ENCODE results near the gene IFTAP. TPM values are rescaled to one million over a fixed set of nuclear protein-coding genes. Genes with fewer than 3 reads are reported as not detected.
A peak's percentile ranks its signal among the peaks of the same experiment; 100 is the strongest.
"Not testable (repeated sequence)": the region's sequence is repeated elsewhere in the genome, so short reads cannot be mapped to it uniquely, and the experiment has no call there.

The IFTAP gene, protein sequence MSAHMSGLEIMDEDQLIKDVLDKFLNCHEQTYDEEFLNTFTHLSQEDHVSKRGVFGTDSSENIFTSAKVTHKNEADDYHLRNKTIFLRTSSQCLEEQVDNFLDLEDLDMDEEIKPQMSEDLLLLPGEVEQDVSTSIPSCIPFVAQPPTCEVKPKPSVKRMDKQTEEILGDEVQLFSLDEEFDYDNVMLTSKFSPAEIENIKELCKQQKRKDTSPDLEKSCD
- 19.8 and 25.8 TPM in 2 replicates for total RNA-seq (2012; rRNA removed)

DNA sequence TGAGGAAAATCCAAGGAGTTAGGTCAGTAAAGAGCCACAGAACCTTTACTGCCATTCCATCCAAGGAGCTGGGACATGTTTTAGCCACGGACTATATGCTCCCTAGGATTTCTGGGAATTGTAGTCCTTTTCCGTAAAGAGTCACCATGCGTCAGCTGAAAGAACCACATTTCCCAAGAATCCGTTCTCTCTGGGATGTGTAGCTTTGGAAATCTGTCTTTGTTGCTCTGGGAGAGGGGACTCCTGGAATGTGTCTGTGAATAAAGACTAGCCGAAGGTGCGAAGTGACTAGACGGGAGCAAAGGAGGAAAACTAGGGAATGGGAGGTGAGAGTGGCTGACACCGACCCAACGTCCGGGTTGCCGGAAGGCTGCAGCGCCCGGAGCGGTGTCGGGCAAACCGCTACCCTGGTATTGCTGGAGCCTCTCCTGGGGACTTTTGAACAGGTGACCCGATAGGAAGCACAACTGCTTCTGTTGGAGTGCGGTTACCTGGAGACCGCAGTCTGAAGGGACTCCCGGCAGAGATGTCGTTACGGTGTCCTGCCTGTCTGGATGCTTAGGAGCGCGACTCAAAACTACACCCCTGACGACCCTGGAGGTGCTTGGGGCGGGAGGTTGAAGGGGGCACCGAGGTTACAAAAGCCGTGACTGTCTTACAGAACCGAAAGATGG, at the start of gene IFTAP:
IFTAP (plus strand) TSS at position 187 of the 674 bp plus-strand sequence. CDS start 15,602 bp downstream, outside the sequence.
- H3K9ac ChIP-seq (ENCODE audit: low read depth, low read length) = peak within 1 kb of the TSS; percentile 76
- H3K36me3 ChIP-seq (ENCODE audit: insufficient read depth, low read length) = no peaks in the 10 kb centered on the region
- peak within 1 kb of the TSS; percentile 82 for H3K4me3 ChIP-seq (ENCODE audit: low read length)
- H3K4me1 ChIP-seq (ENCODE audit: control insufficient read depth, insufficient read depth, low read length) = peaks cover 6% of the 10 kb centered on the region
- H3K9me3 ChIP-seq (replicated peaks; ENCODE audit: low read length) = no peaks in the 10 kb centered on the region
- peak within 1 kb of the TSS; percentile 83 for H3K4me2 ChIP-seq (ENCODE audit: low read length)
- peaks cover 21% of the 10 kb centered on the region for H3K27me3 ChIP-seq (ENCODE audit: control insufficient read depth, insufficient read depth, low read length)

DNA sequence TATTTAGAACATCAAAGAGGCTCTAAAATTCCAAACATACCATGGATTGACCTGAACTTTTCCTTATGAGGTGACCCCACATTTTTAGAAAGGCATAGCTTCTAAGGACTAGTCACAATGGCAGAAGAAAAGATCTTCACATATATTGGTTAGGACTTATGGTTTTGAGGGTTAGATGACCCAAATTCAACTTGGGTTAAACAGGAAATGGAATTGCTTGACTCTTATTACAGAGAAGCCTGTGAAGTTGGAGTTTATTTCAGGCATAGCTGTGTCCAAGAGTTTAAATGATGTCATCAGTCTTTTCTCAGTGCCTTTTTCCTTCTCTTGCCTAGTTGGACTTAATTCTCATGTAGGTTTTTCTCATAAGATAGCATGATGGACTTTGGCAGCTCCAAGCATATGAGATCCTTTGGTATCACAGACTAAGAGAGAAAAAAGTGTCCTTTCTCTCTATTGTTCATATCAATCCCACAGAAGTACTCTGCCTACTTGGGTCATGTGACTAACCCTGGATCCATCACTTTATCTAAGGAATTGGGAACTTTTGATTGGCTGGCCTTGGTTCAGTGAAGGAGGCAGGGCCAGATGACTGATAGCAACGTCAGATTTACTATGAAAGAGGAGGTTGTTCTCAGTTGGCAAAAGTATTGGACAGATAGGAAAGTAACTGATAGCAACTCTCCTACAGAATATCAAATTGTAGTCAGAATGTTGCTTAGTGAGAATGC, 43.8 kb upstream of the IFTAP start:
- no peaks in the 10 kb centered on the region for H3K9me3 ChIP-seq (replicated peaks; ENCODE audit: low read length)
- H3K4me2 ChIP-seq (ENCODE audit: low read length) = no peak overlapping the region
- no peak overlapping the region for H3K9ac ChIP-seq (ENCODE audit: low read depth, low read length)
- H3K36me3 ChIP-seq (ENCODE audit: insufficient read depth, low read length) = no peaks in the 10 kb centered on the region
- no peaks in the 10 kb centered on the region for H3K4me1 ChIP-seq (ENCODE audit: control insufficient read depth, insufficient read depth, low read length)
- H3K4me3 ChIP-seq (ENCODE audit: low read length) = no peak overlapping the region
- peaks cover 3% of the 10 kb centered on the region for H3K27me3 ChIP-seq (ENCODE audit: control insufficient read depth, insufficient read depth, low read length)

DNA sequence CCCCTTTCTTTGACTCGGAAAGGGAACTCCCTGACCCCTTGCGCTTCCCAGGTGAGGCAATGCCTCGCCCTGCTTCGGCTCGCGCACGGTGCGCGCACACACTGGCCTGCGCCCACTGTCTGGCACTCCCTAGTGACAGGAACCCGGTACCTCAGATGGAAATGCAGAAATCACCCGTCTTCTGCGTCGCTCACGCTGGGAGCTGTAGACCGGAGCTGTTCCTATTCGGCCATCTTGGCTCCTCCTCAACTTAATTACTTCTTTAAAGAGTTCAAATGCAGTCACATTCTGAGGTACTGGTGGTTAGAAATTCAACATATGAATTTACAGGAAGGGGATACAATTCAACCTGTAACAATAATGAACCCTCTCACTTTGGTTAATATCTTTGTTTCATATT, 36.9 kb upstream of the IFTAP start:
- H3K9ac ChIP-seq (ENCODE audit: low read depth, low read length); H3K36me3 ChIP-seq (ENCODE audit: insufficient read depth, low read length); H3K4me3 ChIP-seq (ENCODE audit: low read length); H3K4me1 ChIP-seq (ENCODE audit: control insufficient read depth, insufficient read depth, low read length); H3K9me3 ChIP-seq (replicated peaks; ENCODE audit: low read length); H3K4me2 ChIP-seq (ENCODE audit: low read length): not testable (repeated sequence)
- H3K27me3 ChIP-seq (ENCODE audit: control insufficient read depth, insufficient read depth, low read length) = peaks cover 37% of the 10 kb centered on the region

DNA sequence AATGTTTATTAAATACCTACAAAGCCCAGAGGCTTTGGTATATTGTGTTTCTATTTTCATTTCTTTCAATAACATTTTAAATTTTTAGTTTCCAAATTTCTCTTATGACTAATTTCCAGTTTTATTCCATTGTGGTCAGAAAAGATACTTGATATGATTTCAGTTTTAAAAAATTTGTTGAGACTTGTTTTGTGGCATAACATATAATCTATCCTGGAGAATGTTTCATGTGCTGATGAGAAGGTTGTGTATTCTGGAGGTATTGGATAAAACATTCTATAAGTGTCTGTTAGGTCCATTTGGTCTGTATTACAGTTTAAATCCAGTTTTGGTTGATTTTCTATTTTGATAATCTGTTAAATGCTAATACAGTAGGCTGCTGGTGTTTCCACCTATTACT, 36.3 kb upstream of the IFTAP start:
- no peaks in the 10 kb centered on the region for H3K36me3 ChIP-seq (ENCODE audit: insufficient read depth, low read length)

DNA sequence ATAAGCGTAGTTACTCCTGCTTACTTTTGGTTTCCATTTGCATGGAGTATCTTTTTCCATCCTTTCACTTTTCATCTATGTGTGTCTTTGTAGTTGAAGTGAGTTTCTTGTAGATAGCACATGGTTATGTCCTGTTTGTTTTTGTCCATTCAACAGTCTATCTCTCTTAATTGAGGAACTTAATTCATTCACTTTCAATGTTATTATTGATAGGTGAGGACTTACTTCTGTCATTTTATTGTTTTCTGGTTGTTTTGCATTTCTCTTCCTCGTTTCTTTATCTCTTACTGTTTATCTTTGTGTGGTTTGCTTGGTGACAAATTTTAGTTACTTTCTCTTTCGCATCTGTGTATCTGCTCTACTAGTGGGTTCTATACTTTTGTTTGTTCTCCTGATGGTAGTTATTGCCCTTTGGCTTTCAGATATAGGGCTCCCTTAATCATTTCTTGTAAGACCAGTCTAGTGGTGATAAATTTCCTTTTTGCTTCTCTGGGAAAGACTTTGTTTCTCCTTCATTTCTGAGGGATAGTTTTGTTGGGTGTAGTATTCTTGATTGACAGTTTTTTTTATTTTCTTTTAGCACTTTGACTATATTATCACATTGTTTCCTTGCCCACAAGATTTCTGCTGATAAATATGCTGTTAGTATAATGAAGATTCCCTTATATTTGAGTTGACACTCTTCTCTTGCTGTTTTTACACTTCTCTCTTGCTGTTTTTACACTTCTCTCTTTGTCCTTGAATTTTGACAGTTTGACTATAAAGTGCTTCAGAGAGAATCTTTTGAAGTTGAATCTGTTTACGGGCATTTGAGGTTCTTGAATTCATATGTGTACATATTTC, 35.5 kb upstream of the IFTAP start:
- H3K9ac ChIP-seq (ENCODE audit: low read depth, low read length) = no peak overlapping the region
- H3K36me3 ChIP-seq (ENCODE audit: insufficient read depth, low read length) = no peaks in the 10 kb centered on the region
- no peak overlapping the region for H3K4me3 ChIP-seq (ENCODE audit: low read length)
- H3K4me1 ChIP-seq (ENCODE audit: control insufficient read depth, insufficient read depth, low read length) = no peaks in the 10 kb centered on the region
- no peak overlapping the region for H3K4me2 ChIP-seq (ENCODE audit: low read length)
- H3K27me3 ChIP-seq (ENCODE audit: control insufficient read depth, insufficient read depth, low read length) = peaks cover 49% of the 10 kb centered on the region
- H3K9me3 ChIP-seq (replicated peaks; ENCODE audit: low read length) = no peaks in the 10 kb centered on the region

More for the DNA sequence above, 36.3 kb upstream of the IFTAP start:
- Histone ChIP-seq H3K9ac (ENCODE audit: low read depth, low read length) (no peak overlapping the region), H3K4me1 (ENCODE audit: control insufficient read depth, insufficient read depth, low read length) (no peaks in the 10 kb centered on the region), H3K4me3 (ENCODE audit: low read length) (no peak overlapping the region), H3K4me2 (ENCODE audit: low read length) (no peak overlapping the region), H3K9me3 (replicated peaks; ENCODE audit: low read length) (no peaks in the 10 kb centered on the region), H3K27me3 (ENCODE audit: control insufficient read depth, insufficient read depth, low read length) (peaks cover 43% of the 10 kb centered on the region)

DNA sequence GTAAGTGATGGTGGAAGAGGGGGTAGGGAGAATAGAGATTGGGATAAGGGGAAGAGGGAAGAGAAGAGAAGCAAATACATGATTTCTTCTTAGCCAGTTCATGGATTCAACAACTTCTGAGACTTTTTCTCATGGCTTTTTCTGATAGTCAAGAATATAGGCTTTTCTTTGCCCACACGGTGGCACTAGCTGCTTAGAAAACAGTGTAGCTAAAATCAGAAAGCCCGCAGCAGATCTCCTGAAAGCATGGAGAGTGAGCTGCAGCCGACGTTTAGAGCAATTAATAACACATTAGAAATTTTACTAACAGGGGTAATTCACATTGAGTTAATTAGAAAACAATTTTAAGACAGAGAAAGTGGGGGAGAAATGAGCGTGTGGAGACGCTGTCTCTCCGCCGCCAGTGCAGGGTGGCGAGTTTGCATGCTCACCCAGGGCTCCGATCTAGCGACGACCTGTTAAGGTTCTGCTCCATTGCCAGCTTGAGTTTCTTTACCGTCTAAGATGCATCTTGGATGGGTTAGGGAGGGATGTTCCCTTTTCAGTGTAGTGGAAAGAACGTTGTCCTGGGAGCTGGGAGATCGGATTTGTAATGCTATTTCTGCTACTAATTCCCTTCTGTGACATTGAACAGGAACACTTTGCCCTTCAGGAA, 29.8 kb upstream of the IFTAP start:
- Histone ChIP-seq H3K27me3 (ENCODE audit: control insufficient read depth, insufficient read depth, low read length) (peaks cover 82% of the 10 kb centered on the region), H3K36me3 (ENCODE audit: insufficient read depth, low read length) (no peaks in the 10 kb centered on the region), H3K4me3 (ENCODE audit: low read length) (peak overlapping the region; percentile 64), H3K9me3 (replicated peaks; ENCODE audit: low read length) (no peaks in the 10 kb centered on the region), H3K9ac (ENCODE audit: low read depth, low read length) (no peak overlapping the region), H3K4me1 (ENCODE audit: control insufficient read depth, insufficient read depth, low read length) (no peaks in the 10 kb centered on the region), H3K4me2 (ENCODE audit: low read length) (peak overlapping the region; percentile 89)

DNA sequence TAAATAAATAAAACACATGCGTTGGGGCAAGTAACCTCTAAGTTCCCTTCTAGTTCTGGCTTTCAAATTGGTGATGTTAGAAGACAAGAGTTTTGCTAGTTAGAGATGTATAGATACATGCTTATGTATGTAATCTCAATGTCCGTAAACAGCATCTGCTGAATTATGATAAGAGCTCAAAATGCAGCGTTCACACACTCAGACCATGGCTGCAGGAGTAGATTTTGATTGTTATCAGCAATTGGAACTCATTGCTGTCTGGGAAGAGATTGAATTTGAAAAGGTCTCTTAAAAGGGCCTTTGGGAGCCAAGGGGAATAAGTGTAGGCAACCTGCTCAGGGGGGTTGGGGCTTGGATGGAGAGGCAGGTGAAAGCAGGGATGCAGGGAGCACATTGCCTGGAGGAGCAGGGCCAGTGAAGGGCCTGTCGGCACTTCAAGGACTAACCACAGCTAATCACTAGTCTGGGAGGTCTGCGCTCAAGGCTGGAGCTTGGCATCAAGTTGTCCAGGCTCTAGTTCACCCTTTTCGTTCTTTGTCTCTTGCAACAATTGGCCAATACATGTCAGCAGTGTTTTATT, 29.2 kb upstream of the IFTAP start:
- Histone ChIP-seq H3K27me3 (ENCODE audit: control insufficient read depth, insufficient read depth, low read length) (peaks cover 81% of the 10 kb centered on the region), H3K9me3 (replicated peaks; ENCODE audit: low read length) (no peaks in the 10 kb centered on the region), H3K4me2 (ENCODE audit: low read length) (peak overlapping the region; percentile 89), H3K4me3 (ENCODE audit: low read length) (no peak overlapping the region), H3K36me3 (ENCODE audit: insufficient read depth, low read length) (no peaks in the 10 kb centered on the region), H3K9ac (ENCODE audit: low read depth, low read length) (no peak overlapping the region), H3K4me1 (ENCODE audit: control insufficient read depth, insufficient read depth, low read length) (no peaks in the 10 kb centered on the region)

DNA sequence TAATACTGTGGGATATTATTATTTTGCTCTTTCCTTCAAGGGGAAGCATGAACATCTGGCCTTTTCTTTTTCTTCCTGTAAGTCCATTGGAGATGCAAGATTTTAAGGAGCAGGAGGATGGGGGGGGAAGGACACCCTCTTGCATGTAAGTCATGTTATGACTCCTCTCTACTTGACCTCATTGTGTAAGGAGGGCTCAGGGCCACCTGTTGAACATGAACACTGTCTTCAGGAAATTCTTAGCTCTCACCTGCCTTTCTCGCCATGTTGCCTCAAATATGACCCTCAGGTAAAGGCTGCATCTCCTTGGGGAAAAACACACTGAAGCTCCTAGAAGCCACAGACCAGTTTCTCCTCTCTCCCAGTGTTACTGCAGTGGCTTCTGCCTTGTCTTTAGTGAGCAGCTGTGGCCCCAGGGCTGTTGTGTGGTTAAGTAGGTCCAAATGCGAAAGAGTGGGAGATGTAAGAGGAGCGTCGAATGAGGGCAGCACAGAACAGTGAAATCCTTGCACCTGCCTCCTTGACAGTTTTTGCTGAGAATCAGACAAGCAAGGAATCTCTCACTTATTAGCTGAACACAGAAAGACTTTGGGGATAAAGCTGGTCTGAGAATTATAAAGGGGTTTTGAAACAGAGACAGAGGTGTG, 27.8 kb upstream of the IFTAP start:
- H3K4me2 ChIP-seq (ENCODE audit: low read length) = no peak overlapping the region
- peaks cover 82% of the 10 kb centered on the region for H3K27me3 ChIP-seq (ENCODE audit: control insufficient read depth, insufficient read depth, low read length)
- H3K36me3 ChIP-seq (ENCODE audit: insufficient read depth, low read length) = no peaks in the 10 kb centered on the region
- H3K9ac ChIP-seq (ENCODE audit: low read depth, low read length) = no peak overlapping the region
- no peaks in the 10 kb centered on the region for H3K4me1 ChIP-seq (ENCODE audit: control insufficient read depth, insufficient read depth, low read length)
- H3K4me3 ChIP-seq (ENCODE audit: low read length) = no peak overlapping the region
- H3K9me3 ChIP-seq (replicated peaks; ENCODE audit: low read length) = no peaks in the 10 kb centered on the region

DNA sequence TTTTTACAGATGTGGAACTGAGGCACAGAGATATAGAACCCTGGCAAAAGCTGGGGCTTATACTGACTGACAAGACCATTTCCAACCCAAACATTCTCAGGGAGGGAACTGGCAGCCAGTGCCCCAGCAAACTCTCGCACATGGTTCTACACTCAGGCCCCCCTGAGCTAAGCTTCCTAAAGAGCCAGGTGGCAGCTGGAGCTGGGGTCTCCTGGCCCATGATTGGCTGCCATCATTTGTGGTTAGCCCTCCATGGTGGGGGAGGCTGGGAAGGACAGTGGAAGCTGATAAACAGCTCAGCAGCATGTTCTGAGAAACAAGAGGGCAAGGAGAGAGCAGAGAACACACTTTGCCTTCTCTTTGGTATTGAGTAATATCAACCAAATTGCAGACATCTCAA, 26.6 kb upstream of the IFTAP start, which contains the start of gene RAG1:
RAG1 (plus strand) TSS at position 314 of the 400 bp plus-strand sequence. CDS start 5,298 bp downstream, outside the sequence.
- H3K4me2 ChIP-seq (ENCODE audit: low read length) = no peak within 1 kb of the TSS
- H3K36me3 ChIP-seq (ENCODE audit: insufficient read depth, low read length) = no peaks in the 10 kb centered on the region
- H3K4me3 ChIP-seq (ENCODE audit: low read length) = no peak within 1 kb of the TSS
- peaks cover 82% of the 10 kb centered on the region for H3K27me3 ChIP-seq (ENCODE audit: control insufficient read depth, insufficient read depth, low read length)
- no peaks in the 10 kb centered on the region for H3K4me1 ChIP-seq (ENCODE audit: control insufficient read depth, insufficient read depth, low read length)
- H3K9ac ChIP-seq (ENCODE audit: low read depth, low read length) = no peak within 1 kb of the TSS
- no peaks in the 10 kb centered on the region for H3K9me3 ChIP-seq (replicated peaks; ENCODE audit: low read length)

DNA sequence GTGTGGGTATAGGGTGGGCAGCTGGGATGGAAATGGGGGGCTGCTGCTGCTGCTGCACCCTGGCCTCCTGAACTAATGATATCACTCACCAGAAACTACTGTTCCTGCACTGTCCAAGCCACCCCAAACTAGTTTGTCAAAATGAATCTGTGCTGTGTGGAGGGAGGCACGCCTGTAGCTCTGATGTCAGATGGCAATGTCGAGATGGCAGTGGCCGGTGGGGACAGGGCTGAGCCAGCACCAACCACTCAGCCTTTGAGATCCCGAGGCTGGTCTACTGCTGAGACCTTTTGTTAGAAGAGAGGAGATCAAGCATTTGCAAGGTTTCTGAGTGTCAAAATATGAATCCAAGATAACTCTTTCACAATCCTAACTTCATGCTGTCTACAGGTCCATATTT, 25.2 kb upstream of the IFTAP start:
- Histone ChIP-seq H3K4me1 (ENCODE audit: control insufficient read depth, insufficient read depth, low read length) (no peaks in the 10 kb centered on the region), H3K36me3 (ENCODE audit: insufficient read depth, low read length) (no peaks in the 10 kb centered on the region), H3K27me3 (ENCODE audit: control insufficient read depth, insufficient read depth, low read length) (peaks cover 80% of the 10 kb centered on the region), H3K9me3 (replicated peaks; ENCODE audit: low read length) (no peaks in the 10 kb centered on the region), H3K4me2 (ENCODE audit: low read length) (no peak overlapping the region), H3K9ac (ENCODE audit: low read depth, low read length) (no peak overlapping the region), H3K4me3 (ENCODE audit: low read length) (no peak overlapping the region)
